Measurements from ENCODE around the gene ABHD15.

ABHD15 gene

GRCh38 chr17:29573871-29574731 is 7.3 kb upstream of the ABHD15 start:
- no peak for DNase-seq (ENCODE audit: low read depth)
- TF ChIP-seq CTCF (conservative IDR thresholded peaks at IDR 0.05; ENCODE audit: low read depth, low read length) = no peak
- H3K4me3 ChIP-seq (ENCODE audit: low read length) = no peak overlapping the region

GRCh38 chr17:29573558-29573869 is 6.7 kb upstream of the ABHD15 start:
- no peak overlapping the region for H3K4me3 ChIP-seq (ENCODE audit: low read length)
- no peak for DNase-seq (ENCODE audit: low read depth)
- no peak for TF ChIP-seq CTCF (conservative IDR thresholded peaks at IDR 0.05; ENCODE audit: low read depth, low read length)

GRCh38 chr17:29572691-29573557 is 6.1 kb upstream of the ABHD15 start:
- no peak for DNase-seq (ENCODE audit: low read depth)

GRCh38 chr17:29571883-29572681 is 5.2 kb upstream of the ABHD15 start:
- TF ChIP-seq CTCF (conservative IDR thresholded peaks at IDR 0.05; ENCODE audit: low read depth, low read length) = no peak
- no peak for DNase-seq (ENCODE audit: low read depth)
- no peak overlapping the region for H3K4me3 ChIP-seq (ENCODE audit: low read length)

More at GRCh38 chr17:29572691-29573557, 6.1 kb upstream of the ABHD15 start:
- TF ChIP-seq CTCF (conservative IDR thresholded peaks at IDR 0.05; ENCODE audit: low read depth, low read length) = peak; percentile 60
- H3K4me3 ChIP-seq (ENCODE audit: low read length) = no peak overlapping the region

GRCh38 chr17:29571486-29571882 is 4.6 kb upstream of the ABHD15 start:
- DNase-seq (ENCODE audit: low read depth) = no peak

GRCh38 chr17:29570521-29570920 is 3.7 kb upstream of the ABHD15 start:
- DNase-seq (ENCODE audit: low read depth) = no peak
- TF ChIP-seq CTCF (conservative IDR thresholded peaks at IDR 0.05; ENCODE audit: low read depth, low read length) = no peak
- no peak overlapping the region for H3K4me3 ChIP-seq (ENCODE audit: low read length)

More at GRCh38 chr17:29571486-29571882, 4.6 kb upstream of the ABHD15 start:
- TF ChIP-seq CTCF (conservative IDR thresholded peaks at IDR 0.05; ENCODE audit: low read depth, low read length) = no peak
- H3K4me3 ChIP-seq (ENCODE audit: low read length) = no peak overlapping the region
